ENCODE results near the gene STIMATE. TPM values are rescaled to one million over a fixed set of nuclear protein-coding genes. Genes with fewer than 3 reads are reported as not detected.

Gene STIMATE
- total RNA-seq, 1 donor from 2014 or later, result 10.2 TPM

DNA sequence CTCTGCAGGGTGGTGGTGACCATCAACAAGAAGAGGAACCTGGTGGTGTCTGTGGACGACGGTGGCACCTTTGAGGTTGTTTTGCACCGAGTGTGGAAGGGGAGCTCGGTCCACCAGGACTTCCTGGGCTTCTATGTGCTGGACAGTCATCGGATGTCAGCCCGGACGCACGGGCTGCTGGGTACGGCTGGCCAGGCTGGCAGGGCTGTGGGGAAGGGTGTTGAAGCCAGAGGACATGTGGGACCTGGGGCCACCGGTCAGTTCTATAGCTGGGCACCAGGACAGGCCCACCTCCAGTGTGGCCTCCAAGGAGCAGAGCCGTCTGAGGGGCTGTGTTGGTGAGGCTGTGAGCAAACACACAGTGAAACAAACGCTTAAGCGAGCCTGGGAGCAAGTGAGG lies 106.6 kb downstream of the STIMATE start:
- H3K4me2 ChIP-seq, result no peak overlapping the region
- no peaks in the 10 kb centered on the region for H3K36me3 Mint-ChIP-seq
- no peaks in the 10 kb centered on the region for H3F3A ChIP-seq (ENCODE audit: low read depth)
- no peaks in the 10 kb centered on the region for H3K9me3 Mint-ChIP-seq
- TF ChIP-seq EZH2 (IDR thresholded peaks at IDR 0.05), result no peak
- TF ChIP-seq, protein P1, sequence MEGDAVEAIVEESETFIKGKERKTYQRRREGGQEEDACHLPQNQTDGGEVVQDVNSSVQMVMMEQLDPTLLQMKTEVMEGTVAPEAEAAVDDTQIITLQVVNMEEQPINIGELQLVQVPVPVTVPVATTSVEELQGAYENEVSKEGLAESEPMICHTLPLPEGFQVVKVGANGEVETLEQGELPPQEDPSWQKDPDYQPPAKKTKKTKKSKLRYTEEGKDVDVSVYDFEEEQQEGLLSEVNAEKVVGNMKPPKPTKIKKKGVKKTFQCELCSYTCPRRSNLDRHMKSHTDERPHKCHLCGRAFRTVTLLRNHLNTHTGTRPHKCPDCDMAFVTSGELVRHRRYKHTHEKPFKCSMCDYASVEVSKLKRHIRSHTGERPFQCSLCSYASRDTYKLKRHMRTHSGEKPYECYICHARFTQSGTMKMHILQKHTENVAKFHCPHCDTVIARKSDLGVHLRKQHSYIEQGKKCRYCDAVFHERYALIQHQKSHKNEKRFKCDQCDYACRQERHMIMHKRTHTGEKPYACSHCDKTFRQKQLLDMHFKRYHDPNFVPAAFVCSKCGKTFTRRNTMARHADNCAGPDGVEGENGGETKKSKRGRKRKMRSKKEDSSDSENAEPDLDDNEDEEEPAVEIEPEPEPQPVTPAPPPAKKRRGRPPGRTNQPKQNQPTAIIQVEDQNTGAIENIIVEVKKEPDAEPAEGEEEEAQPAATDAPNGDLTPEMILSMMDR (IDR thresholded peaks at IDR 0.05), result no peak
- TF ChIP-seq EZH2phosphoT487 (IDR thresholded peaks at IDR 0.05), result no peak
- DNase-seq (ENCODE audit: low spot score), result no peak
- H2AFZ ChIP-seq (replicated peaks), result no peak overlapping the region
- H3K79me2 ChIP-seq (ENCODE audit: low read depth), result no peaks in the 10 kb centered on the region
- no peaks in the 10 kb centered on the region for H3K36me3 ChIP-seq
- H3K4me1 ChIP-seq, result no peaks in the 10 kb centered on the region
- no peak overlapping the region for H3K9ac ChIP-seq
- H3K4me1 Mint-ChIP-seq, result peaks cover 24% of the 10 kb centered on the region
- H3K27ac ChIP-seq, result no peak overlapping the region
- no peak overlapping the region for H3K4me3 Mint-ChIP-seq
- no peak overlapping the region for H3K27ac Mint-ChIP-seq
- no peaks in the 10 kb centered on the region for H4K20me1 ChIP-seq (ENCODE audit: low read depth)
- no peak overlapping the region for H3K4me3 ChIP-seq
- H3K9me3 ChIP-seq (ENCODE audit: low read depth), result no peaks in the 10 kb centered on the region
- peaks cover 2% of the 10 kb centered on the region for H3K27me3 Mint-ChIP-seq (ENCODE audit: insufficient read depth, low read depth)
- no peaks in the 10 kb centered on the region for H3K27me3 ChIP-seq

DNA sequence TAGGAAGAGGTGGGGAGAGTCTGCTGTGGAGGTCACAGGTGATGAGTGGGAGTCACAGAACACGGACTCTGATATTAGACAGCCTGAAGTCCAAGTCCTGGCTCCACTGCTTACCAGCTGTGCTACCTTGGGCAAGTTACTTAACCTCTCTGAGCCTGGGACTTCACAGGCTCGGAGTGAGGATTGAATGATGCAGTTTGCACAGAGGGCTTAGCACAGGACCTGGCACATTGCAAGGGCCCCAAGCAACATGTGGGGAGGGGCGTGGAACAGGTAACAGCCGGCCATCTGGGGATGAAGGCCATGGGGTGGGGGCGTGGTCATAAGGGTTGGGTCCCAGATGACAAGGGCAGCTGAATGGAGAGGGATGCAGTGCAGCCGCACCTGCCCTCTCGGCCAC lies 107.0 kb downstream of the STIMATE start:
- Mint-ChIP-seq H3K4me1 (peaks cover 24% of the 10 kb centered on the region), H3K9me3 (no peaks in the 10 kb centered on the region), H3K36me3 (no peaks in the 10 kb centered on the region), H3K27ac (no peak overlapping the region), H3K4me3 (no peak overlapping the region), H3K27me3 (ENCODE audit: insufficient read depth, low read depth) (peaks cover 2% of the 10 kb centered on the region)
- H3K4me2 ChIP-seq, result no peak overlapping the region
- no peak overlapping the region for H3K4me3 ChIP-seq
- H3F3A ChIP-seq (ENCODE audit: low read depth), result no peaks in the 10 kb centered on the region
- TF ChIP-seq EZH2 (IDR thresholded peaks at IDR 0.05), result no peak
- TF ChIP-seq, protein P1 (IDR thresholded peaks at IDR 0.05), result no peak
- no peaks in the 10 kb centered on the region for H4K20me1 ChIP-seq (ENCODE audit: low read depth)
- no peak overlapping the region for H3K9ac ChIP-seq
- no peak for DNase-seq (ENCODE audit: low spot score)
- H3K79me2 ChIP-seq (ENCODE audit: low read depth), result no peaks in the 10 kb centered on the region
- no peaks in the 10 kb centered on the region for H3K9me3 ChIP-seq (ENCODE audit: low read depth)
- no peaks in the 10 kb centered on the region for H3K4me1 ChIP-seq
- no peaks in the 10 kb centered on the region for H3K36me3 ChIP-seq
- H2AFZ ChIP-seq (replicated peaks), result no peak overlapping the region
- H3K27me3 ChIP-seq, result no peaks in the 10 kb centered on the region
- H3K27ac ChIP-seq, result no peak overlapping the region

DNA sequence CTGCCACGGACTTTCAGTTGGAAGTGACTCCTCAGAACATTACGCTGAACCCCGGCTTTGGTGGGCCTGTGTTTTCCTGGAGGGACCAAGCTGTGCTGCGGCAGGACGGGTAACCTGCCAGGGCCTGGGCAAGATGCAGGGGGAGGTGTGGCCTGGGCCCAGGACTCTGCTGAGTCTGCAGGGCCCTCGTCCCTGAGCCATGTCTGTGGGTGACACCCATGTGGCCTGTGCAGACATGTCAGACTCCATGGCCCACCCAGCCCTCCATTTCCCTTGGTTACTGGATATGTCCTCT lies 107.7 kb downstream of the STIMATE start:
- peaks cover 2% of the 10 kb centered on the region for H3K27me3 Mint-ChIP-seq (ENCODE audit: insufficient read depth, low read depth)
- H3K4me1 ChIP-seq, result no peaks in the 10 kb centered on the region
- H3K4me3 ChIP-seq, result no peak overlapping the region
- DNase-seq (ENCODE audit: low spot score), result no peak
- no peak overlapping the region for H3K27ac ChIP-seq
- no peaks in the 10 kb centered on the region for H3K27me3 ChIP-seq
- H3K4me3 Mint-ChIP-seq, result no peak overlapping the region
- TF ChIP-seq EZH2phosphoT487 (IDR thresholded peaks at IDR 0.05) (no peak), EZH2 (IDR thresholded peaks at IDR 0.05) (no peak)
- TF ChIP-seq, protein P1 (IDR thresholded peaks at IDR 0.05), result no peak
- no peaks in the 10 kb centered on the region for H3F3A ChIP-seq (ENCODE audit: low read depth)
- no peaks in the 10 kb centered on the region for H3K36me3 ChIP-seq
- H2AFZ ChIP-seq (replicated peaks), result no peak overlapping the region
- H3K9me3 Mint-ChIP-seq, result no peaks in the 10 kb centered on the region
- no peak overlapping the region for H3K27ac Mint-ChIP-seq
- H3K4me2 ChIP-seq, result no peak overlapping the region
- no peaks in the 10 kb centered on the region for H3K9me3 ChIP-seq (ENCODE audit: low read depth)
- no peaks in the 10 kb centered on the region for H3K79me2 ChIP-seq (ENCODE audit: low read depth)
- H4K20me1 ChIP-seq (ENCODE audit: low read depth), result no peaks in the 10 kb centered on the region
- no peaks in the 10 kb centered on the region for H3K36me3 Mint-ChIP-seq
- peaks cover 22% of the 10 kb centered on the region for H3K4me1 Mint-ChIP-seq
- no peak overlapping the region for H3K9ac ChIP-seq

All from neural progenitor cell (in vitro differentiated cells).